ENCODE results near the gene SLC7A10.

SLC7A10 gene

GRCh38 chr19:33246709-33247440 is 21.2 kb upstream of the SLC7A10 start:
- H3K27ac ChIP-seq (ENCODE audit: low read depth, low read length), result no peak overlapping the region
- no peaks in the 10 kb centered on the region for H3K36me3 ChIP-seq (ENCODE audit: control insufficient read depth, insufficient read depth, low read length)
- H3K27me3 ChIP-seq (ENCODE audit: control insufficient read depth, insufficient read depth, low read length), result peaks cover 4% of the 10 kb centered on the region; the same call in 1 of the 2 replicates
- H3K4me1 ChIP-seq (ENCODE audit: control insufficient read depth, insufficient read depth, low read length), result peaks cover 11% of the 10 kb centered on the region
- H3K4me3 ChIP-seq (ENCODE audit: low read depth, low read length), result no peak overlapping the region
- peaks cover 16% of the 10 kb centered on the region for H3K9me3 ChIP-seq (ENCODE audit: control insufficient read depth, insufficient read depth, low read depth, low read length)
- H3K9ac ChIP-seq (ENCODE audit: low read length), result no peak overlapping the region

- H3K36me3 ChIP-seq (ENCODE audit: control insufficient read depth, insufficient read depth, low read length), result no peaks in the 10 kb centered on the region
- H3K9ac ChIP-seq (ENCODE audit: low read length), result no peak overlapping the region
- H3K27ac ChIP-seq (ENCODE audit: low read depth, low read length), result no peak overlapping the region
- H3K9me3 ChIP-seq (ENCODE audit: control insufficient read depth, insufficient read depth, low read depth, low read length), result peaks cover 16% of the 10 kb centered on the region
- no peak overlapping the region for H3K4me3 ChIP-seq (ENCODE audit: low read depth, low read length)
- H3K27me3 ChIP-seq (ENCODE audit: control insufficient read depth, insufficient read depth, low read length), result peaks cover 4% of the 10 kb centered on the region; the same call in 1 of the 2 replicates
- H3K4me1 ChIP-seq (ENCODE audit: control insufficient read depth, insufficient read depth, low read length), result peaks cover 5% of the 10 kb centered on the region
Observed at GRCh38 chr19:33245948-33246708, 20.5 kb upstream of the SLC7A10 start.

DNA sequence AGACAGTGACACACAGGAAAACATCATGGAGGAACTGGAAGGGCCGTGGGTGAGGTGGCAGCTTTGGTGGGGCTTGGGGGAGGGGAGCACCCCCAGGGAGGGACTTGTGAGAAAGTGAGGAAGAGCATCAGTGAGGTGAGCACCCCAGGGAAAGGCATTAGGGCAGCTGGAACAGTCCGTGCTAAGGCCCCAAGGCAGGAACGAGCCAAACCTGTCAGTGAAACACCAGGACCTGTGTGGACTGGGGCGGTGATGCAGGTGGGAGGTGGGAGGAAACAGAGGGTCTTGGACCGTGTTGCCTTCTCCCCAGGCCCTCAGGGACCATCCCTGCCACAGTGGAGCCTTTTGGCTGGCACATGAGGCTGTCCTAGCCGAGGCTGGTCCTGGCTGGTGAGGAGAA is 17.3 kb upstream of the SLC7A10 start:
- peaks cover 4% of the 10 kb centered on the region; the same call in 1 of the 2 replicates for H3K27me3 ChIP-seq (ENCODE audit: control insufficient read depth, insufficient read depth, low read length)
- no peaks in the 10 kb centered on the region for H3K36me3 ChIP-seq (ENCODE audit: control insufficient read depth, insufficient read depth, low read length)
- peaks cover 16% of the 10 kb centered on the region for H3K9me3 ChIP-seq (ENCODE audit: control insufficient read depth, insufficient read depth, low read depth, low read length)
- H3K9ac ChIP-seq (ENCODE audit: low read length), result no peak overlapping the region
- no peak overlapping the region for H3K4me3 ChIP-seq (ENCODE audit: low read depth, low read length)
- H3K4me1 ChIP-seq (ENCODE audit: control insufficient read depth, insufficient read depth, low read length), result no peaks in the 10 kb centered on the region
- H3K27ac ChIP-seq (ENCODE audit: low read depth, low read length), result no peak overlapping the region

- H3K27ac ChIP-seq (ENCODE audit: low read depth, low read length), result no peak overlapping the region
- H3K9ac ChIP-seq (ENCODE audit: low read length), result no peak overlapping the region
Observed at GRCh38 chr19:33242131-33242530, 16.5 kb upstream of the SLC7A10 start.

GRCh38 chr19:33241530-33242101 is 16.0 kb upstream of the SLC7A10 start:
- Histone ChIP-seq H3K27ac (ENCODE audit: low read depth, low read length) (no peak overlapping the region), H3K4me3 (ENCODE audit: low read depth, low read length) (no peak overlapping the region), H3K9me3 (ENCODE audit: control insufficient read depth, insufficient read depth, low read depth, low read length) (peaks cover 16% of the 10 kb centered on the region), H3K9ac (ENCODE audit: low read length) (no peak overlapping the region), H3K36me3 (ENCODE audit: control insufficient read depth, insufficient read depth, low read length) (no peaks in the 10 kb centered on the region), H3K27me3 (ENCODE audit: control insufficient read depth, insufficient read depth, low read length) (peaks cover 4% of the 10 kb centered on the region; the same call in 1 of the 2 replicates), H3K4me1 (ENCODE audit: control insufficient read depth, insufficient read depth, low read length) (no peaks in the 10 kb centered on the region)

More at GRCh38 chr19:33242131-33242530, 16.5 kb upstream of the SLC7A10 start:
- H3K27me3 ChIP-seq (ENCODE audit: control insufficient read depth, insufficient read depth, low read length), result peaks cover 4% of the 10 kb centered on the region; the same call in 1 of the 2 replicates
- H3K4me3 ChIP-seq (ENCODE audit: low read depth, low read length), result no peak overlapping the region
- no peaks in the 10 kb centered on the region for H3K4me1 ChIP-seq (ENCODE audit: control insufficient read depth, insufficient read depth, low read length)
- no peaks in the 10 kb centered on the region for H3K36me3 ChIP-seq (ENCODE audit: control insufficient read depth, insufficient read depth, low read length)
- H3K9me3 ChIP-seq (ENCODE audit: control insufficient read depth, insufficient read depth, low read depth, low read length), result peaks cover 16% of the 10 kb centered on the region

- H3K36me3 ChIP-seq (ENCODE audit: control insufficient read depth, insufficient read depth, low read length), result no peaks in the 10 kb centered on the region
- H3K4me1 ChIP-seq (ENCODE audit: control insufficient read depth, insufficient read depth, low read length), result no peaks in the 10 kb centered on the region
- H3K27ac ChIP-seq (ENCODE audit: low read depth, low read length), result no peak overlapping the region
- H3K4me3 ChIP-seq (ENCODE audit: low read depth, low read length), result no peak overlapping the region
- H3K27me3 ChIP-seq (ENCODE audit: control insufficient read depth, insufficient read depth, low read length), result peaks cover 4% of the 10 kb centered on the region; the same call in 1 of the 2 replicates
- H3K9me3 ChIP-seq (ENCODE audit: control insufficient read depth, insufficient read depth, low read depth, low read length), result peaks cover 13% of the 10 kb centered on the region
- no peak overlapping the region for H3K9ac ChIP-seq (ENCODE audit: low read length)
Observed at GRCh38 chr19:33241091-33241529, 15.5 kb upstream of the SLC7A10 start.

DNA sequence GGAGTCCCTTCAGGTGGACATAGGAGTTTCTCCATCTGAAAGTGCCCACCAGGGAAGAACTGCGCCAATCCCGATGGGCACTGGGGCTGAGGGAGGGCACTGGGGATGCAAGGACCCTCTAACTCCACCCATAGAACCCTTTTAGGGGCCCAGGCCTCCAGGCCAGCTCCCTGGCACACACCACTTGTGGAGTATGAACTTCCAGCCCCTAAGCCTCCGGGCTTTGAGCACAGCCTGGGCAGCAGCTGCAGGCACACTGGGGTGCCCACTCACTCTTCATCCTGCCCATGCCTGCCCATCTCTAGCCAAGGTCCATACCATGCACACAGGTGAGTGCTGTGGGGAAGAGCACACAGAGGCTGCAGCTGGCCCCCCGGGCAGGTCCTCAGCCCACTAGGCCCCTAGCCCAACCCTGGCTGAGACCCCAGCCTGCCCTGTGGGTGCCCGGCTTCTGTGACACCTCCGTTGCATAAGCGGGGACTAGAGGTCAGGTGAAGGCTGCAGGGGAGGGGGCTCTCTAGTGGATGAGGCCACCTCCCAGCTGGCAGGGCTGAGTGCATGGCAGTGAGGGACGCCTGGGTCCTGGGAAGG is 14.6 kb upstream of the SLC7A10 start:
- H3K9me3 ChIP-seq (ENCODE audit: control insufficient read depth, insufficient read depth, low read depth, low read length), result peaks cover 5% of the 10 kb centered on the region
- H3K36me3 ChIP-seq (ENCODE audit: control insufficient read depth, insufficient read depth, low read length), result no peaks in the 10 kb centered on the region
- H3K27me3 ChIP-seq (ENCODE audit: control insufficient read depth, insufficient read depth, low read length), result peaks cover 4% of the 10 kb centered on the region; the same call in 1 of the 2 replicates
- no peak overlapping the region for H3K9ac ChIP-seq (ENCODE audit: low read length)
- no peak overlapping the region for H3K27ac ChIP-seq (ENCODE audit: low read depth, low read length)
- H3K4me1 ChIP-seq (ENCODE audit: control insufficient read depth, insufficient read depth, low read length), result no peaks in the 10 kb centered on the region
- no peak overlapping the region for H3K4me3 ChIP-seq (ENCODE audit: low read depth, low read length)

- Histone ChIP-seq H3K9me3 (ENCODE audit: control insufficient read depth, insufficient read depth, low read depth, low read length) (no peaks in the 10 kb centered on the region), H3K36me3 (ENCODE audit: control insufficient read depth, insufficient read depth, low read length) (no peaks in the 10 kb centered on the region), H3K4me1 (ENCODE audit: control insufficient read depth, insufficient read depth, low read length) (no peaks in the 10 kb centered on the region), H3K4me3 (ENCODE audit: low read depth, low read length) (no peak overlapping the region), H3K9ac (ENCODE audit: low read length) (no peak overlapping the region), H3K27me3 (ENCODE audit: control insufficient read depth, insufficient read depth, low read length) (peaks cover 7% of the 10 kb centered on the region; the same call in 1 of the 2 replicates), H3K27ac (ENCODE audit: low read depth, low read length) (no peak overlapping the region)
Observed at GRCh38 chr19:33239223-33239975, 13.7 kb upstream of the SLC7A10 start.

DNA sequence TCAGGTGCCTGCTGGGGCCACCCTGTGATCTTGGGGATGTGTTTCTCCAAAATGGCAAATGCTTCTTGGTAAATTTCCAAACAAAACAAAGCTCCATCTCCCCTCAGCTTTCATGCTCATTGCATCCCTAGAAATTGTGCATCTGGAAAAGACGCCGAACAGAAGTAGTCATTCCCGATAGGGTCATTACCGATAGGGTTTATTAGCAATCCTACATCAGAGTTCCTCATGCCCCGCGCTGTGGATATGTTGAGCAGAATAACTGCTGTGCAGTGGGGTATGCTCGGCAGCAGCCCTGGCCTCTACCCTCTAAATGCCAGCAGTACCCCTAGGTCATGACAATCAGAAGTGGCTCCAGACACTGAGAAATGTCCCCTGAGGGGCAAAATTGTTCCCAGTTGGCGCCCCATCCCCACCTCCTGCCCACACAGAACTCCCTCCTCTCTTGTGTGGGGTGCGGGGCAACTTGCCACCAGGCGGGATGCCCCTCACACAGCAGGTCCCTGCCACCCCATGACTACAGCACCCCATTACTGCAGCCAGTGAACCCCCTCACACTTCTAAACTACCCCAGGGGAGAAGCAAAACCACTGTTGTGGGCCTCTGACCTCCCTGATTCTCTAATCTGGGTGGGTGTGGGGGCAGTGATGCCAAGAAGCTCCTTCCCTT is 13.0 kb upstream of the SLC7A10 start:
- Histone ChIP-seq H3K27ac (ENCODE audit: low read depth, low read length) (no peak overlapping the region), H3K36me3 (ENCODE audit: control insufficient read depth, insufficient read depth, low read length) (no peaks in the 10 kb centered on the region), H3K4me3 (ENCODE audit: low read depth, low read length) (no peak overlapping the region), H3K9ac (ENCODE audit: low read length) (no peak overlapping the region), H3K9me3 (ENCODE audit: control insufficient read depth, insufficient read depth, low read depth, low read length) (no peaks in the 10 kb centered on the region), H3K4me1 (ENCODE audit: control insufficient read depth, insufficient read depth, low read length) (no peaks in the 10 kb centered on the region), H3K27me3 (ENCODE audit: control insufficient read depth, insufficient read depth, low read length) (peaks cover 4% of the 10 kb centered on the region; the same call in 1 of the 2 replicates)
